AG04449 (cell line): ENCODE measurements around the gene DCBLD1.
"Not testable (repeated sequence)": the region's sequence is repeated elsewhere in the genome, so short reads cannot be mapped to it uniquely, and the experiment has no call there.

Experiments
- CTCF ChIA-PET: fragments of 350-600 bp; formaldehyde crosslinking; extraction: SDS; loops from one replicate; lab custom pipeline; 2021; ENCODE audit warnings: antibody characterized with exemption; lab: Yijun Ruan, JAX
- POLR2A ChIA-PET: fragments of 400-600, 350-600 bp; formaldehyde crosslinking; extraction: SDS; loops from one replicate; lab custom pipeline; 2020; ENCODE audit warnings: antibody characterized with exemption, inconsistent platforms; lab: Yijun Ruan, JAX
- DNase-seq: peaks from one replicate; pipeline ENCODE4 v3.0.0-alpha.2; 2010; ENCODE audit warnings: low read depth, low spot score
- H3K4me3 ChIP-seq: 2 replicates; pipeline ENCODE4 v1.5.1; 2011; ENCODE audit warnings: low read depth, mild to moderate bottlenecking, control low read depth, low read length
- TF ChIP-seq, protein P1 (sequence below): IDR thresholded peaks from one replicate; pipeline ENCODE4 v1.5.1; 2011; ENCODE audit warnings: mild to moderate bottlenecking, moderate library complexity, low read length, control low read depth, inconsistent platforms; ENCODE audit not compliant: insufficient read depth; ENCODE audit errors: missing control alignments

The DCBLD1 gene

DNA sequence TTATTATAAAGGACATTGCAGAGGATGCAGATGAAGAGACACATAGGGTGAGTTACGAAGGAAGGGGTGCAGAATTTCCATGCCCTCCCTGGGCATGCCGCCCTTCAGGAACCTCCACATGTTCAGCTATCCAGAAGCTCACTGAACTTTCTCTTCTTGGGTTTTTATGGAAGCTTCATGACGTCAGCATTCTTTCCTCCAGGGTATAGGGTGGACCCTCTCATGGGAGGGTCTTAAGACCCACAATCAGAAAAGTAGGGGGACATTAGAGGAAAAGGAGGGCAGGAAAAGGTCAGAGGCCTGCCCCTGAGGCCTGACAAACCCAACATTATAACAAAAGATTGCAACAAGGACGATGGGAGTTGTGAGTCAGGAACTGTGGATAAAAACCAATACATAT lies 14.6 kb upstream of the DCBLD1 start:
- TF ChIP-seq, protein P1, sequence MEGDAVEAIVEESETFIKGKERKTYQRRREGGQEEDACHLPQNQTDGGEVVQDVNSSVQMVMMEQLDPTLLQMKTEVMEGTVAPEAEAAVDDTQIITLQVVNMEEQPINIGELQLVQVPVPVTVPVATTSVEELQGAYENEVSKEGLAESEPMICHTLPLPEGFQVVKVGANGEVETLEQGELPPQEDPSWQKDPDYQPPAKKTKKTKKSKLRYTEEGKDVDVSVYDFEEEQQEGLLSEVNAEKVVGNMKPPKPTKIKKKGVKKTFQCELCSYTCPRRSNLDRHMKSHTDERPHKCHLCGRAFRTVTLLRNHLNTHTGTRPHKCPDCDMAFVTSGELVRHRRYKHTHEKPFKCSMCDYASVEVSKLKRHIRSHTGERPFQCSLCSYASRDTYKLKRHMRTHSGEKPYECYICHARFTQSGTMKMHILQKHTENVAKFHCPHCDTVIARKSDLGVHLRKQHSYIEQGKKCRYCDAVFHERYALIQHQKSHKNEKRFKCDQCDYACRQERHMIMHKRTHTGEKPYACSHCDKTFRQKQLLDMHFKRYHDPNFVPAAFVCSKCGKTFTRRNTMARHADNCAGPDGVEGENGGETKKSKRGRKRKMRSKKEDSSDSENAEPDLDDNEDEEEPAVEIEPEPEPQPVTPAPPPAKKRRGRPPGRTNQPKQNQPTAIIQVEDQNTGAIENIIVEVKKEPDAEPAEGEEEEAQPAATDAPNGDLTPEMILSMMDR, result no peak
- DNase-seq, result no peak
- no peak overlapping the region for H3K4me3 ChIP-seq
- ChIA-PET CTCF (interaction anchor here (0.6 to 1.6 kb wide), 3 partner anchors 18 to 210 kb away, joined by 3 to 9 read pairs (median 5); no protein-coding TSS in a partner anchor), POLR2A (no interaction called here)

DNA sequence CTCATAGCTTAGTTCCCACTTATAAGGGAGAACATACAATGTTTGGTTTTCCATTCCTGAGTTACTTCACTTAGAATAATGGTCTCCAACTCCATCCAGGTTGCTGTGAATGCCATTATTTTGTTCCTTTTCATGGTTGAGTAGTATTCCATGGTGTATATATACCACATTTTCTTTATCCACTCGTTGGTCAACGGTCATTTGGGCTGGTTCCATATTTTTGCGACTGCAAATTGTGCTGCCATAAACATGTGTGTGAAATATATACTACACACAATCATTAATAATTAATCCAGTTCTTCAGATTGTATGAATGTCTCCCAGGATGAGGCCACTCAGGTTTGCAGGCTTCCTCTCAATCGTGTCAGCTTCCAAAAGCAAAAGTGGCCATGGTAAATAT lies 13.9 kb upstream of the DCBLD1 start:
- CTCF ChIA-PET, result interaction anchor here (0.6 to 1.6 kb wide), 2 partner anchors 19 to 210 kb away, joined by 3 to 9 read pairs; no protein-coding TSS in a partner anchor
- H3K4me3 ChIP-seq, DNase-seq: not testable (repeated sequence)
- POLR2A ChIA-PET, result interaction anchor here (1.2 kb wide), 1 partner anchor 15 kb away, joined by 3 read pairs; no protein-coding TSS in a partner anchor

DNA sequence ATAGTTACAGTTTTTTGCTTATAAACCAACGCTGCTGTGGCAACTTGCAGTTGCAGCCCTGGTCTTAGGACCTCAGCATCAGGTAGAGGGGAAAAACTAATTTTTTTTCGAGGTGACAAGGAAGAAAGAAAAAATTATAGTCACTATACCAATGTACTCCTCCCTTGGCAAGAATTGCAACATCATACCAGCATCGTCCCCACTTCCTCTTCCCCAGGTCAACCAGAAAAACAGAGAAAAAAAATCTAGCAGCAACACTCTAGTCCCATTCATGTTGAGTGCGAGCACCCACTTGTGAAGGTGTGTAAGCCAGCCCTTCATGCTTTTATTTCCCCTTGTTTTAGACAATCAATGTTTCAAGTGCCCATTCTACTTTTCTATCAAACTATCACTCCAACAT lies 13.1 kb upstream of the DCBLD1 start:
- TF ChIP-seq, protein P1, result no peak
- no peak for DNase-seq
- CTCF ChIA-PET, result interaction anchor here (1.6 kb wide), 1 partner anchor 20 kb away, joined by 9 read pairs; no protein-coding TSS in a partner anchor
- POLR2A ChIA-PET, result interaction anchor here (1.2 kb wide), 1 partner anchor 14 kb away, joined by 3 read pairs; no protein-coding TSS in a partner anchor
- no peak overlapping the region for H3K4me3 ChIP-seq

DNA sequence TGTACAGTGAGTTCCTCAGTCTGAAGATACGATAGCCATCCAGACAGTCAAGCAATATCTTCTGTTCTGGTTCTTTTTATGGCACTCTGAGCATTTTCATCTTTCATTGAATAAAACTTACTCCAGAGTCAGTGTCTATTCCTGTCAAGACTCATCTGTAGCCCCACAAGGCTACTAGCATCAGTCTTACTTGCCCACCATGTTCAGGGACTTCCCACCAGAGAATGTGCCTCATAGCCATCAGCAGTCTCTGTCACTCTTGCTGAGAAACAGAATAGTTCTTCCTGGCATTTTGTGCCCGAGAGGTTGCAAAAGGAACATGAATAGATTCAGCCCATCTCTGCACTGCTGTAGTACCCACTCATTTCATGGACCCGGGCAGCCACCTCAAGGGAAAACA lies 12.7 kb upstream of the DCBLD1 start:
- TF ChIP-seq, protein P1, result no peak
- CTCF ChIA-PET, result interaction anchor here (1.9 kb wide), 1 partner anchor 10 kb away, joined by 4 read pairs; no protein-coding TSS in a partner anchor
- no peak for DNase-seq
- POLR2A ChIA-PET, result no interaction called here
- H3K4me3 ChIP-seq, result no peak overlapping the region

DNA sequence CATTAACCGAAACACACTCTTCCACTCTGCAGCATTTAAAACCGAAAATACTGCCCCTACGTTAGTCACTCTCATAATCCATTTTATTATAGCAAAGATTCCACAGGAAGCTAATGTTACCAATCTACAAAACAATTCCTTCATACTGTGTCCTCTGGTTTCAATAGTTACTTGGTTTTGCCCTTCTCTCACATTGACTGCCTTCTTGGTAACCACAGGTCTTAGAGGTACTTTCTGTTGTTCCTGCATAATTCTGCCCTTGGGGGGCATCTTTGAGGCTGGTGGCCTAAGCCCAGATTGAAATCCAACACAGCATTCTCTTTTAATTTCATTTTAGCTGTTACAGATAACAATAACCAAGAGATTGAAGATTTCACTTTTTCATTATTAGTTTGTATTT lies 9.8 kb upstream of the DCBLD1 start:
- TF ChIP-seq, protein P1, result no peak
- CTCF ChIA-PET, result interaction anchor here (1.1 to 1.6 kb wide), 2 partner anchors 10 to 23 kb away, joined by 3 to 7 read pairs; partner anchors contain the start of gene DCBLD1
- H3K4me3 ChIP-seq, result no peak overlapping the region
- DNase-seq, result no peak
- POLR2A ChIA-PET, result no interaction called here

DNA sequence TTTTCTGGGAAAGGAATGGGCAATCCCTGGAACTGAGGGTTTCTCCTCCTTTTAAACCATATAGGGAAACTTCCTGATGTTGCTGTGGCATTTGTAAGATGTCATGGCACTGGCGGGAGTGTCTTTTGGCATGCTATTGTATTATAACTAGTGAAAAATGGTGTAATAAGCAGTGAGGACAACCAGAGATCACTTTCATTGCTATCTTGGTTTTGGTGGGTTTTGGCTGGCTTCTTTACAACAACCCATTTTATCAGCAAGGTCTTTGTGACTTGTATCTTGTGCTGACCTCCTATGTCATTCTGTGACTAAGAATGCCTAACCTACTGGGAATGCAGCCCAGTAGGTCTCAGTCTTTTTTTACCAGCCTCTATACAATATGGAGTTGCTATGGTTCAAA lies 9.1 kb upstream of the DCBLD1 start:
- CTCF ChIA-PET, result no interaction called here
- DNase-seq, result no peak
- POLR2A ChIA-PET, result no interaction called here

More for the DNA sequence above, 9.1 kb upstream of the DCBLD1 start:
- TF ChIP-seq, protein P1, result no peak
- H3K4me3 ChIP-seq, result no peak overlapping the region
